Memory B cell (primary cell): ENCODE data around the gene CALHM6.
"Not testable (repeated sequence)": the region's sequence is repeated elsewhere in the genome, so short reads cannot be mapped to it uniquely, and the experiment has no call there.

Experiments used
- ATAC-seq: fragments of 150-1000 bp; cut with Tn5 transposase; 2 replicates; pipeline ENCODE4 v1.10.0; 2021; ENCODE audit warnings: low read depth, mild to moderate bottlenecking, moderate library complexity
- DNase-seq, 2 donors: peaks; one replicate each; pipeline ENCODE4 v3.0.0; 2022; ENCODE audit warnings: low spot score in 2 of 2
- H3K27ac Mint-ChIP-seq: one replicate; pipeline ENCODE4 v1.8.0; 2022; ENCODE audit warnings: mild to moderate bottlenecking, moderate library complexity, mixed read lengths
- H3K27me3 Mint-ChIP-seq: one replicate; pipeline ENCODE4 v1.8.0; 2022; ENCODE audit warnings: mixed read lengths
- H3K36me3 Mint-ChIP-seq: one replicate; pipeline ENCODE4 v1.8.0; 2022; ENCODE audit warnings: mild to moderate bottlenecking, mixed read lengths
- H3K4me1 Mint-ChIP-seq: one replicate; pipeline ENCODE4 v1.8.0; 2022; ENCODE audit warnings: mixed read lengths
- H3K4me3 Mint-ChIP-seq: one replicate; pipeline ENCODE4 v1.8.0; 2022; ENCODE audit warnings: mild to moderate bottlenecking, moderate library complexity, mixed read lengths
- H3K9me3 Mint-ChIP-seq: one replicate; pipeline ENCODE4 v1.8.0; 2022; ENCODE audit warnings: mixed read lengths

Gene CALHM6

DNA sequence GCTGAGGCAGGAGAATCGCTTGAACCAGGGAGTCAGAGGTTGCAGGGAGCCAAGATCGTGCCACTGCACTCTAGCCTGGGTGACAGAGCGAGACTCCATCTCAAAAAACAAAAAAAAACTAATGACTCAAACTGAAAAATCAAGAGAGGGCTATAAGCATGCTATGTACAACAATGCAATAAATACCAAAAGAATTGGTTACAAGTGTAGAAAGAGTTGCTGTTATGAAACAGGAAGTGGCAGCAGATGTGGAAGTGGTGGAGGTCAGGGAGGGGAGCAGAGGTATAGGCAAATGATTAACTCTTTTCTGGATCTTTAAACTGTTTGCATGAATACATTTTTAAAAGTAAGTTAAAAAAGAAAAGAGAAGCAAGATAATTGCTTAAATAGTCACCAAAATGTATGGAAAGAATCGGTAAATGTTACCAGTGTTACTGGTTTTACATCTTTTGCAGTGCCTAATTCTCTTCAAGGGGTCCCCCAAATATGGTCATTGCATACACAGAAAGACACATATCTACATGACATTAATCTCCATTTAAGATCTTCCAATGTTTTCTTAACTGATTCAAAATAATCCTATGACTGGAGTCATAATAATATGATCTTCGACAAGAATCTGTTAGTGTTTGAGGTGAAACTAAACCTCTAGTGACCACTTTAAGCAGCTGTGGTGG is 15.0 kb downstream of the CALHM6 start:
- peak in 1 of 2 donors; percentile 42 for DNase-seq
- Mint-ChIP-seq H3K27ac (peak overlapping the region; percentile 88), H3K27me3 (no peaks in the 10 kb centered on the region), H3K4me1 (peaks cover 22% of the 10 kb centered on the region), H3K36me3 (no peaks in the 10 kb centered on the region), H3K4me3 (peak overlapping the region; percentile 86), H3K9me3 (peaks cover 5% of the 10 kb centered on the region)
- ATAC-seq: peak; percentile 98

DNA sequence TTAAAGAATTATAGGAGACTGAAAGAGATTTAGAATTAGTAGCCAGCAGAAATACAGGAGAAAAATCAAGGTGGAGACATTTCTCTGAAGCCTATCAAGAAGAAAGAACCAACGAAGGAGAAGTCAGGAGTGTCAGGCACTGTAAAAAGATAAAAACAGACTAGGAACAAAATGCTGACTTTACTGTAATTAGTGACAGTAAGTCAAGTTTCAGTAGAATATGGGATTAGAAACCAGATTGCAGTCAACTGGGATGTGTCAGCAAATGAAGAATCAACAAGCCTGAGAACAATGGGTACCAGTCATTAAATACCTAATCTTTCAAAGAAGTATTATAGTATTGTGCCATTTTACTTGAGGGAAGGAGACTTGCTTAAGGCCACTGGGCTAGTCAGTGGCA is 21.6 kb downstream of the CALHM6 start:
- Mint-ChIP-seq H3K4me3 (no peak overlapping the region), H3K27ac (no peak overlapping the region), H3K4me1 (peaks cover 3% of the 10 kb centered on the region), H3K36me3 (no peaks in the 10 kb centered on the region), H3K27me3 (no peaks in the 10 kb centered on the region), H3K9me3 (peaks cover 2% of the 10 kb centered on the region)
- ATAC-seq (no peak), DNase-seq (no peak)

DNA sequence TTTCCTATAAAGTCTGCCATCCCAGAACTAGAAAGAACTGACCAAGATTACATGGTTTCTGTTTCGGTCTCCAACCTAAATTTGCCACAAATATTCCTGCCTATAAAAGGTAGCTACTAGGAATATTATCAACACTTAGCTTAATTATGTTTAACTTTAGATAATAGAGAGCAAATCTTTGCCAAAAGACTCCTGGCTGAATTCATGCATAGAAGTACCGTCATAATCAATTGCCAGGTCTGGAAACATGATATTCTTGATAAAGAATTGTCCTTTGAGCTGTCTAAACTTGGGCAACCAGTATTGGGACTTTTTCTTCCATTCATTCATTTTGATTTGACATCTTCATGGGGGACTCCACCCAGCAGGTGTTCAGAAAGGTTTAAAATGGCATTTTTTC is 22.4 kb downstream of the CALHM6 start:
- no peak for ATAC-seq
- no peaks in the 10 kb centered on the region for H3K27me3 Mint-ChIP-seq
- H3K27ac Mint-ChIP-seq: no peak overlapping the region
- no peaks in the 10 kb centered on the region for H3K9me3 Mint-ChIP-seq
- no peaks in the 10 kb centered on the region for H3K36me3 Mint-ChIP-seq
- H3K4me3 Mint-ChIP-seq: no peak overlapping the region
- no peak for DNase-seq
- H3K4me1 Mint-ChIP-seq: peaks cover 3% of the 10 kb centered on the region

- peaks cover 5% of the 10 kb centered on the region for H3K9me3 Mint-ChIP-seq
These were observed 24.5 kb downstream of the CALHM6 start for GRCh38 chr6:116485559-116486184.

GRCh38 chr6:116491610-116492330 is 30.6 kb downstream of the CALHM6 start:
- Mint-ChIP-seq H3K4me1 (no peaks in the 10 kb centered on the region), H3K27ac (no peak overlapping the region), H3K36me3 (peaks cover 5% of the 10 kb centered on the region), H3K4me3 (no peak overlapping the region), H3K9me3 (peaks cover 6% of the 10 kb centered on the region), H3K27me3 (no peaks in the 10 kb centered on the region)
- DNase-seq (no peak), ATAC-seq (no peak)

More at GRCh38 chr6:116485559-116486184, 24.5 kb downstream of the CALHM6 start:
- Mint-ChIP-seq H3K4me1 (peaks cover 3% of the 10 kb centered on the region), H3K27me3 (no peaks in the 10 kb centered on the region), H3K27ac (no peak overlapping the region), H3K36me3 (peaks cover 2% of the 10 kb centered on the region), H3K4me3 (no peak overlapping the region)
- ATAC-seq: no peak
- DNase-seq: no peak

DNA sequence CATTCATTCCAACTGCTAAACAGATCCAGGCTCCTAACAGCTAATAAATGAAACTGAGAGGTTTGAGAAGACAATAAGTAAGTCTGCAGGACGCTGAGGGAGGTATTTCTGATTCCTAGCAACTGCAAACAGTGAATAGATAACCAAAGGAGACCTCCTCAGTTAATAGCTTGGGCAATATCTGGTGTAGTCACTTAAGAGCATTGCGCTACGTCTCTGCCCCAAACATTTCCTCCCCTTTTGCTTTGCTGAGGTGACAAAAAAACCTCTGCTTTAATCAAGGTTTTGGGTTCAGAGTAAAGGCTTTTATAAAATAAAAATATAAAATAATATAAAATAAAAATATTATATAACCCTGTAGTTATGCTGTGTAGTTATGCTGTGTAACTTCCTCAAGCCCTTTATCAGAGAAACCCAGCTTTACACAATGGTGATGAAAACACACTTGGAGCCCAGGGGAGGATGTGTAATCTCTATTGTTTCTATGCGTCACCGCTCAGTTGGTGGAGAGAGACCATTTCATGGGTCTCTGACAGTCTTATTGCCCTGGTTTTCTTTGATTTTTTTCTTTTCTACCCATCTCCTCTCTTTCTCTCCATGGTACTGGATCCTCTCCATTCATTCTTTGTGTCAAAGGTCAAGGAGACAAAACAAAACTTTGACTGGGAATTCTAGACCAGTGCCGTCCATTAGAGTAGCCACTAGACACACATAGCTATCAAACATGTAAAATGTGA is 31.3 kb downstream of the CALHM6 start:
- H3K4me3 Mint-ChIP-seq: no peak overlapping the region
- H3K36me3 Mint-ChIP-seq: peaks cover 5% of the 10 kb centered on the region
- H3K4me1 Mint-ChIP-seq: no peaks in the 10 kb centered on the region
- H3K9me3 Mint-ChIP-seq: peaks cover 6% of the 10 kb centered on the region
- H3K27me3 Mint-ChIP-seq: no peaks in the 10 kb centered on the region
- no peak for DNase-seq
- ATAC-seq: no peak
- no peak overlapping the region for H3K27ac Mint-ChIP-seq

GRCh38 chr6:116495161-116495560 is 34.0 kb downstream of the CALHM6 start:
- not testable (repeated sequence) for DNase-seq, ATAC-seq, H3K27me3 Mint-ChIP-seq, H3K4me1 Mint-ChIP-seq, H3K27ac Mint-ChIP-seq, H3K9me3 Mint-ChIP-seq, H3K36me3 Mint-ChIP-seq, H3K4me3 Mint-ChIP-seq

DNA sequence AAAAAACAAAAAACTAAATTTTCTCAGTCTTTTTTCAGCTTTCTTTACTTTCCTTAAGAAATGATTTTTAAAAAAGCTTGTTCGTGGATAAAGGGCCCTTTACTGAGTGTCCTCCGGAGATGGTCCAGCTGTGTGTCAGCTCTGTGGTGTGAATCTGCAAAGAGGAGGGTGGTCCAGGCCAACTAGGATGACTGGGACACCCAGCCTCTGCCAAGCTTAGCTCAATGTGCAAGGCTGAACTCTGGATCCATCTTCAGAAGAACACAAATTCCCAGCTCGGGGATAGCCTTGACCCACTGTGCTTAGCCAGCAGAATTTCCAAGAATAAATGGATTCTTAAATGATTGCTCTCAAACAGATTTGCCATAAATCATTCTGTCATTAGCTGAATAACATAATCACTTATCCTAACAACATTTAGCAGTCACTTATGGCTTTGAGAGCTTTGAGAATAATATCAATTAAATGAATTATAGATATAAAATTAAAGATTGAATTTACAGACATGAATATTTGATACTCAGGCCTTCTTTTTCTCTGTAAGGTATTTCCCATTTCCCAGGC is 36.0 kb downstream of the CALHM6 start:
- Mint-ChIP-seq H3K27me3 (peaks cover 4% of the 10 kb centered on the region), H3K4me3 (no peak overlapping the region), H3K4me1 (peaks cover 2% of the 10 kb centered on the region), H3K9me3 (peaks cover 4% of the 10 kb centered on the region), H3K27ac (no peak overlapping the region), H3K36me3 (peaks cover 7% of the 10 kb centered on the region)
- ATAC-seq (no peak), DNase-seq (no peak)

- ATAC-seq: no peak
- no peak overlapping the region for H3K4me3 Mint-ChIP-seq
These were observed 39.8 kb downstream of the CALHM6 start for GRCh38 chr6:116500969-116501433.

GRCh38 chr6:116507324-116507723 is 46.1 kb downstream of the CALHM6 start:
- Mint-ChIP-seq H3K36me3 (peaks cover 4% of the 10 kb centered on the region), H3K9me3 (peaks cover 10% of the 10 kb centered on the region), H3K4me3 (no peak overlapping the region), H3K4me1 (peaks cover 16% of the 10 kb centered on the region), H3K27ac (no peak overlapping the region), H3K27me3 (no peaks in the 10 kb centered on the region)
- DNase-seq (no peak), ATAC-seq (no peak)

More at GRCh38 chr6:116500969-116501433, 39.8 kb downstream of the CALHM6 start:
- H3K27me3 Mint-ChIP-seq: peaks cover 4% of the 10 kb centered on the region
- H3K9me3 Mint-ChIP-seq: peaks cover 5% of the 10 kb centered on the region
- no peak overlapping the region for H3K27ac Mint-ChIP-seq
- H3K4me1 Mint-ChIP-seq: peaks cover 11% of the 10 kb centered on the region
- H3K36me3 Mint-ChIP-seq: peaks cover 7% of the 10 kb centered on the region
- no peak for DNase-seq

DNA sequence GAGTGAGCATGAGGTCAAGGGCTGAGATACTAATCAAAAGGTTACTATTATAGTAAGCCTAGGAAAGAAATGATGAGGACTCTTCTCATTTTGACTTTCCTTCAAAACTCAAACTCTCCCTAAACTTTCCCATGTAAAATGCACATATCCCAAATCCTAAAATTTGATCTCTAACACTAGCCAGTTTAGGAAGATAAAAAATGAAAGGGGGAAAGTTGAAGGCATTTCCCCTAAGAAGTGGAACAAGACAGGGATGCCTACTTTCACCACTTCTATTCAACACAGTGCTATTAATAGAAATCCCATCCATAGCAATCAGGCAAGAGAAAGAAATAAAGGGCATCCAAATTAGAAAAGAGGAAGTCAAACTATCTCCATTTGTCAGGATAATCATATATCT is 47.4 kb downstream of the CALHM6 start:
- Mint-ChIP-seq H3K4me3 (no peak overlapping the region), H3K27me3 (no peaks in the 10 kb centered on the region), H3K4me1 (peaks cover 16% of the 10 kb centered on the region), H3K9me3 (peaks cover 9% of the 10 kb centered on the region), H3K36me3 (peaks cover 4% of the 10 kb centered on the region), H3K27ac (no peak overlapping the region)
- ATAC-seq: no peak
- DNase-seq: no peak

DNA sequence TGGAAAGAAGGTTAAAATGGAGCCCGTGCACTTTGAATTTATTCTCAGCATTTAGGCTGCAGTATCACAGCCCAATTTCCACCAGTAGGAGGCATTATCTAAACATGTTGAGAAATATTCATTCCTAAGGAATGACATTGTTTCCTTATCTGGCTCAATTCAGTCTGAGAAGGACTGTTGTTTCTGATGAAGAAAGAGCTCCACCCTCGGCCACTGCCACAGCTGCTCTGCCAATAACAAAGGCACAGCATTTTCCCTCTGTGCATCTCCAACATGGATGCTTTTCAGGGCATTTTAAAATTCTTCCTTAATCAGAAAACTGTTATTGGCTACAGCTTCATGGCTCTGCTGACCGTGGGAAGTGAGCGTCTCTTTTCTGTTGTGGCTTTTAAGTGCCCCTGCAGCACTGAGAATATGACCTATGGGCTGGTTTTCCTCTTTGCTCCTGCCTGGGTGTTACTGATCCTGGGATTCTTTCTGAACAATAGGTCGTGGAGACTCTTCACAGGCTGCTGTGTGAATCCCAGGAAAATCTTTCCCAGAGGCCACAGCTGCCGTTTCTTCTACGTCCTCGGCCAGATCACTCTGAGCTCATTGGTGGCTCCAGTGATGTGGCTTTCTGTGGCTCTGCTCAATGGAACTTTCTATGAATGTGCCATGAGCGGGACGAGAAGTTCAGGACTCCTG is 50.4 kb downstream of the CALHM6 start, which contains the start of gene CALHM5:
CALHM5 (plus strand) TSS at position 216 of the 687 bp plus-strand sequence; CDS start at position 274, 58 bp downstream.
- peaks cover 6% of the 10 kb centered on the region for H3K9me3 Mint-ChIP-seq
- DNase-seq: no peak

DNA sequence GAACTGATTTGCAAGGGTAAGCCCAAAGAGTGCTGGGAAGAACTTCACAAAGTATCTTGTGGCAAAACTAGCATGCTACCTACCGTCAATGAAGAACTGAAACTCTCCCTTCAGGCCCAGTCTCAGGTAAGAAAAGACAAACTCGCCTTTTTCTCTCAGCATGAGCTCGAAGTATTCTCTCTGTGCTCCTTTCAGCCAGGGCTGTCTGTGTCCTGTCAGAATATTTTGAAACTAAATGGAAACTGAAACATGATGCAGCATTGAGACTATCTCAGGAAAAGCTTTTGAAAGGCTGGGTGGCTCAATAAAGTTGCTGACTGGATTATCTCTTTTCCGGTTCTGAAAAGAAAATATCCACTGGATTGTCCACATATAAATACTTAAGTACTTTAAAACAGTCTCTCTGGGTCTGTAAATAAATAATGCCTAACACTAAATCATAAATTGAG is 51.0 kb downstream of the CALHM6 start:
- Mint-ChIP-seq H3K36me3 (no peaks in the 10 kb centered on the region), H3K4me3 (no peak overlapping the region), H3K27me3 (no peaks in the 10 kb centered on the region), H3K9me3 (peaks cover 6% of the 10 kb centered on the region), H3K4me1 (peaks cover 10% of the 10 kb centered on the region), H3K27ac (no peak overlapping the region)
- no peak for DNase-seq
- peak; percentile 49 for ATAC-seq

More for the DNA sequence above, 50.4 kb downstream of the CALHM6 start, which contains the start of gene CALHM5:
- no peaks in the 10 kb centered on the region for H3K27me3 Mint-ChIP-seq
- no peaks in the 10 kb centered on the region for H3K36me3 Mint-ChIP-seq
- ATAC-seq: no peak
- H3K27ac Mint-ChIP-seq: no peak within 1 kb of the TSS
- peaks cover 10% of the 10 kb centered on the region for H3K4me1 Mint-ChIP-seq
- H3K4me3 Mint-ChIP-seq: no peak within 1 kb of the TSS
